Liver (tissue), 3 donors: ENCODE measurements around the gene RPTOR.

Source experiments
- CTCF ChIP-seq: fragments of 150-350 bp; IDR thresholded peaks from 2 replicates; pipeline ENCODE4 v1.5.1; 2017; ENCODE audit warnings: improper control_type of control experiment, low read depth, low read length; ENCODE audit not compliant: missing input control
- EGR1 ChIP-seq, 2 donors: IDR thresholded peaks; 2 replicates each; pipeline ENCODE4 v1.6.1; 2016 to 2018; ENCODE audit warnings: antibody characterized with exemption in 2 of 2, low read depth in 2 of 2
- FOXA1 ChIP-seq: IDR thresholded peaks from 2 replicates; pipeline ENCODE4 v1.6.1; 2016; ENCODE audit warnings: antibody characterized with exemption
- GABPA ChIP-seq, 2 donors: IDR thresholded peaks in 1 of 2; conservative IDR thresholded peaks in 1 of 2; 2 replicates each; pipeline ENCODE4 v1.6.1; 2016; ENCODE audit warnings: antibody characterized with exemption in 2 of 2, mild to moderate bottlenecking in 1 of 2, moderate library complexity in 1 of 2
- MAX ChIP-seq: IDR thresholded peaks from 2 replicates; pipeline ENCODE4 v1.6.1; 2016; ENCODE audit warnings: antibody characterized with exemption
- RAD21 ChIP-seq, 2 donors: IDR thresholded peaks; 2 replicates each; pipeline ENCODE4 v1.6.1; 2016; ENCODE audit warnings: antibody characterized with exemption in 2 of 2, mild to moderate bottlenecking in 2 of 2
- SP1 ChIP-seq: IDR thresholded peaks from 2 replicates; pipeline ENCODE4 v1.6.1; 2018; ENCODE audit warnings: antibody characterized with exemption, mild to moderate bottlenecking
- YY1 ChIP-seq: IDR thresholded peaks from 2 replicates; pipeline ENCODE4 v1.6.1; 2016; ENCODE audit warnings: antibody characterized with exemption, mild to moderate bottlenecking
- ZBTB33 ChIP-seq: IDR thresholded peaks from 2 replicates; pipeline ENCODE4 v1.6.1; 2016; ENCODE audit warnings: antibody characterized with exemption
- donor health status: healthy.
- donor health status: healthy.

GRCh38 chr17:80596760-80597608 is 52.3 kb downstream of the RPTOR start:
- TF ChIP-seq RAD21 (IDR thresholded peaks at IDR 0.05) = no peak
- no peak for TF ChIP-seq EGR1 (IDR thresholded peaks at IDR 0.05; ENCODE audit: low read depth in 2 of 2)
- TF ChIP-seq CTCF = no peak
- TF ChIP-seq MAX = no peak
- TF ChIP-seq SP1 = no peak
- no peak for TF ChIP-seq GABPA (IDR thresholded peaks at IDR 0.05 in 1 of 2, conservative IDR thresholded peaks at IDR 0.05 in 1 of 2)
- TF ChIP-seq YY1 = no peak
- no peak for TF ChIP-seq FOXA1
- TF ChIP-seq ZBTB33 = no peak
